H9 (cell line): Measurements from ENCODE around the gene SEMA7A. TPM values are rescaled to one million over a fixed set of nuclear protein-coding genes. Genes with fewer than 3 reads are reported as not detected.

ENCODE experiments used
- DNase-seq: peaks from one replicate; pipeline ENCODE4 v3.0.0-alpha.2; 2017
- H2AFZ ChIP-seq: one replicate; pipeline ENCODE4 v1.6.1; 2013; ENCODE audit warnings: mild to moderate bottlenecking, low read length, control low read depth, moderate library complexity
- H2AK5ac ChIP-seq: 2 replicates; pipeline ENCODE4 v1.6.1; 2013; ENCODE audit warnings: low read length, control low read depth, mixed read lengths; ENCODE audit not compliant: insufficient read length
- H2BK120ac ChIP-seq: one replicate; pipeline ENCODE4 v1.6.1; 2013; ENCODE audit warnings: low read depth, mild to moderate bottlenecking, low read length, control low read depth, inconsistent platforms; ENCODE audit not compliant: poor library complexity, severe bottlenecking
- H2BK12ac ChIP-seq: 2 replicates; pipeline ENCODE4 v1.6.1; 2013; ENCODE audit warnings: low read length, control low read depth, mixed read lengths, low read depth; ENCODE audit not compliant: insufficient read length
- H2BK15ac ChIP-seq: 2 replicates; pipeline ENCODE4 v1.6.1; 2013; ENCODE audit warnings: low read depth, low read length, control low read depth
- H2BK20ac ChIP-seq: one replicate; pipeline ENCODE4 v1.6.1; 2013; ENCODE audit warnings: low read depth, mild to moderate bottlenecking, low read length, control low read depth, inconsistent platforms; ENCODE audit not compliant: poor library complexity, severe bottlenecking
- H2BK5ac ChIP-seq: 2 replicates; pipeline ENCODE4 v1.6.1; 2013; ENCODE audit warnings: low read length, control low read depth, mixed read lengths; ENCODE audit not compliant: insufficient read length
- H3K14ac ChIP-seq: 2 replicates; pipeline ENCODE4 v1.6.1; 2013; ENCODE audit warnings: low read length, control low read depth; ENCODE audit not compliant: insufficient read depth
- H3K18ac ChIP-seq: 2 replicates; pipeline ENCODE4 v1.6.1; 2013; ENCODE audit warnings: low read depth, mild to moderate bottlenecking, mixed read lengths, low read length, control low read depth; ENCODE audit not compliant: insufficient read length
- H3K23ac ChIP-seq: 2 replicates; pipeline ENCODE4 v1.6.1; 2013; ENCODE audit warnings: low read length, control low read depth, mixed read lengths, low read depth; ENCODE audit not compliant: insufficient read length
- H3K23me2 ChIP-seq: 2 replicates; pipeline ENCODE4 v1.6.1; 2013; ENCODE audit warnings: low read depth, mild to moderate bottlenecking, mixed read lengths, low read length, control low read depth; ENCODE audit not compliant: insufficient read length, poor library complexity, severe bottlenecking
- H3K27ac ChIP-seq: 2 replicates; pipeline ENCODE4 v1.5.1; 2013; ENCODE audit warnings: low read length, control low read depth, mixed read lengths, low read depth; ENCODE audit not compliant: insufficient read length
- H3K27me3 ChIP-seq: 2 replicates; pipeline ENCODE4 v1.6.1; 2013; ENCODE audit warnings: low read length, control low read depth, inconsistent platforms; ENCODE audit not compliant: insufficient read depth
- H3K4ac ChIP-seq: 2 replicates; pipeline ENCODE4 v1.6.1; 2013; ENCODE audit warnings: low read depth, mild to moderate bottlenecking, control low read depth, inconsistent platforms, low read length, moderate library complexity
- H3K4me1 ChIP-seq: 2 replicates; pipeline ENCODE4 v1.6.1; 2013; ENCODE audit warnings: low read length, control low read depth, inconsistent platforms; ENCODE audit not compliant: insufficient read depth
- H3K4me2 ChIP-seq: 2 replicates; pipeline ENCODE4 v1.6.1; 2013; ENCODE audit warnings: low read length, control low read depth, mixed read lengths; ENCODE audit not compliant: insufficient read length, insufficient read depth
- H3K56ac ChIP-seq: 2 replicates; pipeline ENCODE4 v1.6.1; 2013; ENCODE audit warnings: low read depth, mild to moderate bottlenecking, mixed read lengths, low read length, control low read depth; ENCODE audit not compliant: insufficient read length
- H3K79me1 ChIP-seq: 2 replicates; pipeline ENCODE4 v1.6.1; 2013; ENCODE audit warnings: low read depth, mild to moderate bottlenecking, moderate library complexity, low read length, control low read depth, inconsistent platforms; ENCODE audit not compliant: insufficient read depth, poor library complexity, severe bottlenecking
- H3K79me2 ChIP-seq: 2 replicates; pipeline ENCODE4 v1.6.1; 2013; ENCODE audit warnings: low read length, control low read depth, inconsistent platforms; ENCODE audit not compliant: insufficient read depth
- H3K9ac ChIP-seq: 2 replicates; pipeline ENCODE4 v1.6.1; 2013; ENCODE audit warnings: low read length, control low read depth, mixed read lengths; ENCODE audit not compliant: insufficient read length; ENCODE audit errors: extremely low read depth
- H3K9me3 ChIP-seq: one replicate; pipeline ENCODE4 v1.6.1; 2013; ENCODE audit warnings: low read depth, low read length, inconsistent platforms; ENCODE audit not compliant: control insufficient read depth
- H3T11ph ChIP-seq: one replicate; pipeline ENCODE4 v1.6.1; 2013; ENCODE audit warnings: mild to moderate bottlenecking, low read length, control low read depth, inconsistent platforms
- H4K20me1 ChIP-seq: one replicate; pipeline ENCODE4 v1.6.1; 2013; ENCODE audit not compliant: control insufficient read depth, insufficient read length, insufficient read depth
- H4K5ac ChIP-seq: 2 replicates; pipeline ENCODE4 v1.6.1; 2013; ENCODE audit warnings: low read depth, mild to moderate bottlenecking, mixed read lengths, low read length, control low read depth; ENCODE audit not compliant: insufficient read length
- H4K8ac ChIP-seq: replicated peaks from 2 replicates; pipeline ENCODE4 v1.6.1; 2013; ENCODE audit warnings: low read length, control low read depth, mixed read lengths, low read depth; ENCODE audit not compliant: insufficient read length
- H4K91ac ChIP-seq: 2 replicates; pipeline ENCODE4 v1.6.1; 2013; ENCODE audit warnings: low read depth, mild to moderate bottlenecking, moderate library complexity, mixed read lengths, low read length, control low read depth; ENCODE audit not compliant: insufficient read length
- H3K27ac Mint-ChIP-seq, 3 experiments: 2 replicates in 2 of 3; 3 replicates in 1 of 3; pipeline ENCODE4 v1.8.0; 2020 to 2021; ENCODE audit warnings: mixed read lengths in 3 of 3, mild to moderate bottlenecking in 1 of 3, moderate library complexity in 1 of 3
- H3K27me3 Mint-ChIP-seq: 2 replicates; pipeline ENCODE4 v1.8.0; 2021; ENCODE audit warnings: low read depth, mild to moderate bottlenecking, moderate library complexity, mixed read lengths
- H3K36me3 Mint-ChIP-seq, 3 experiments: 2 replicates in 2 of 3; 3 replicates in 1 of 3; pipeline ENCODE4 v1.8.0; 2020 to 2021; ENCODE audit warnings: low read depth in 3 of 3, mixed read lengths in 3 of 3; ENCODE audit not compliant: insufficient read depth in 1 of 3
- H3K4me1 Mint-ChIP-seq, 2 experiments: 2 replicates each; pipeline ENCODE4 v1.8.0; 2020; ENCODE audit warnings: mixed read lengths in 2 of 2
- H3K4me3 Mint-ChIP-seq, 2 experiments: 2 replicates in 1 of 2; 3 replicates in 1 of 2; pipeline ENCODE4 v1.8.0; 2020 to 2021; ENCODE audit warnings: mild to moderate bottlenecking in 2 of 2, mixed read lengths in 2 of 2, moderate library complexity in 1 of 2
- H3K9me3 Mint-ChIP-seq, 2 experiments: 2 replicates in 1 of 2; 3 replicates in 1 of 2; pipeline ENCODE4 v1.8.0; 2020; ENCODE audit warnings: mild to moderate bottlenecking in 2 of 2, mixed read lengths in 2 of 2, moderate library complexity in 1 of 2
- CTCF ChIP-seq: fragments of 200-600 bp; sonication (generic); conservative IDR thresholded peaks from 3 replicates; pipeline ENCODE4 v1.8.0; 2021; ENCODE audit warnings: antibody characterized with exemption, mild to moderate bottlenecking
- WGBS: extraction: QIAGEN DNeasy Blood & Tissue Kit; methylation state at CpG from one replicate; pipeline ENCODE4 v1.1.7; 2013; ENCODE audit warnings: missing lambda C conversion rate, low lambda C conversion rate, mixed read lengths; ENCODE audit not compliant: insufficient read length; ENCODE audit errors: extremely low coverage; 5-methylcytosine and 5-hydroxymethylcytosine counted together
- total RNA-seq: library from RNA; stranded (reverse); gene quantifications from 2 replicates; pipeline ENCODE4 v1.2.1, GENCODE V29; 2021

The SEMA7A gene
- total RNA-seq, 1 experiment from 2014 or later: 5.7 TPM

GRCh38 chr15:74376226-74376625 is 57.5 kb downstream of the SEMA7A start:
- H3K9me3 Mint-ChIP-seq: no peaks in the 10 kb centered on the region
- no peaks in the 10 kb centered on the region; the same call in 1 of the 2 replicates for H3K4me1 ChIP-seq
- no peak overlapping the region for H3K4me2 ChIP-seq
- H3K36me3 Mint-ChIP-seq: no peaks in the 10 kb centered on the region
- no peak overlapping the region for H3K4ac ChIP-seq
- H4K8ac ChIP-seq: no peak overlapping the region
- H2BK12ac ChIP-seq: no peak overlapping the region
- no peaks in the 10 kb centered on the region for H3K9me3 ChIP-seq
- peaks cover 11% of the 10 kb centered on the region for H3K23me2 ChIP-seq
- H3K18ac ChIP-seq: no peak overlapping the region
- peaks cover 22 to 29% of the 10 kb centered on the region in 2 experiments for H3K4me1 Mint-ChIP-seq
- no peak overlapping the region for H2AK5ac ChIP-seq
- WGBS: no CpG with 5 or more reads among the region's 1 CpG
- H2BK15ac ChIP-seq: no peak overlapping the region
- no peak overlapping the region for H3K23ac ChIP-seq
- H4K5ac ChIP-seq: no peak overlapping the region
- no peaks in the 10 kb centered on the region for H3K79me1 ChIP-seq
- no peak overlapping the region for H2BK120ac ChIP-seq
- no peaks in the 10 kb centered on the region for H3K79me2 ChIP-seq
- H3K27me3 ChIP-seq: no peaks in the 10 kb centered on the region; the same call in 1 of the 2 replicates
- H2BK20ac ChIP-seq: no peak overlapping the region
- H3K9ac ChIP-seq: no peak overlapping the region
- no peak overlapping the region for H3K4me3 Mint-ChIP-seq
- H4K91ac ChIP-seq: no peak overlapping the region
- no peak for DNase-seq
- no peak overlapping the region for H3K27ac ChIP-seq
- H3K27ac Mint-ChIP-seq: no peak overlapping the region
- no peak for TF ChIP-seq CTCF
- H2BK5ac ChIP-seq: no peak overlapping the region
- H4K20me1 ChIP-seq: no peaks in the 10 kb centered on the region
- no peak overlapping the region for H2AFZ ChIP-seq
- no peak overlapping the region; the same call in 1 of the 2 replicates for H3K14ac ChIP-seq
- H3K56ac ChIP-seq: no peak overlapping the region
- H3K27me3 Mint-ChIP-seq: peaks cover 13% of the 10 kb centered on the region
- H3T11ph ChIP-seq: no peak overlapping the region
